ENCODE results near the gene SNCG. TPM values are rescaled to one million over a fixed set of nuclear protein-coding genes. Genes with fewer than 3 reads are reported as not detected.

Gene SNCG
- 16.1 and 25.4 TPM in 2 replicates for total RNA-seq

DNA sequence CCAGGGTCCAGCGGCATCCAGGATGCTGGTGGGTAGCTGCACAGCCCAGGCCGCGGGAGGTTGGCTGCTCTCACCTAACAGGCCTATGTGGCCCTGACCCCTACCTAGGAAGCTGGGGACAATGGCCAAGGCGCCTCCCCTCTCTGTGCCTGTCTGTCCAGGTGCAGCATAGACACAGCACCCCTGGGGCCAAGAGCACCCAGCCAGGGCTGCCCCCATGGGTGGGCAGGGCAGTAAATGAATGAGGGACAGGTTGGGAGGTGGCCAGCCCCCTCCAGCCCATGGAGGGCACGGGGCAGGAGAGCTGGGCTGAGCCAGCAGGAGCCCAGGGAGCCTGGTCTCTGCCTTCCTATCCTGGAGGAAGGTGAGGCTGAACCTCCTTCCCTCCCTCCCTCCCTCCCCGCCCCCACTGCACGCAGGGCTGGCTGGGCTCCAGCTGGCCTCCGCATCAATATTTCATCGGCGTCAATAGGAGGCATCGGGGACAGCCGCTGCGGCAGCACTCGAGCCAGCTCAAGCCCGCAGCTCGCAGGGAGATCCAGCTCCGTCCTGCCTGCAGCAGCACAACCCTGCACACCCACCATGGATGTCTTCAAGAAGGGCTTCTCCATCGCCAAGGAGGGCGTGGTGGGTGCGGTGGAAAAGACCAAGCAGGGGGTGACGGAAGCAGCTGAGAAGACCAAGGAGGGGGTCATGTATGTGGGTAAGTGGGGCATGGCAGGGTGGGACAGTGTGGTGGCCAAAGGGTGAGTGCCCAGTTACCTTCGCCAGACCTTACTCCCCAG is at the start of gene SNCG:
SNCG (plus strand) TSS at position 484 of the 785 bp plus-strand sequence; CDS start at position 583, 99 bp downstream.

DNA sequence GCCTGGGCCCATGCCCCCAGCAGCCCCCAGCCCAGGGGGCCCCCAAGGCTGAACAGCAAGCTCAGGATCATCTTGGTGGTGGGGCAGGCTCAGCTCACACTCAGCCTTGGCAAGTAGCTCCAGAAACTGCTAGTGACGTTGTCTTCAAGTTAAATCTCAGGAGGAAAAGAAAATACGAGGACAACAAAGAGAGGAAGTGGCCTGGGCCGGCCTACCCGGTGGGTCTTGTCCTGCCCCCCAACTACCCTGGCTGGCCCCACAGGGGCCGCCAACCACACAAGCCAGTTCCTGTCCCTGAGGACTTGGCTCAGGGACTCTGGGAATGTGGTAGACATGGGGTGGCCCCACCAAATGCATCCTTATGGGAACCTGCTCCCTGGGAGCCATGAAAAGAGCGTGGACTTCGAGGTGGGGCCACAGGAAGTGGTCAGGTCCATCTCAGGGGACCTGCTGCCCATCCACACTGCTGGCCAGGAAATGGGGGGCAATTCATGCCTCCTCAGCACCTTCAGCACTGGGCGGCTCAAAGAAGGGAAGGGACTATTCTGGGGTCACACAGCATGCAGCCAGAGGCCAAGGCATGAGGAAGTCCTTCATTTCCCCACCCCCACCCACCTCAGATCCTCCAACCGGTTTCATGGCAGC is 806 bp upstream of the SNCG start, which contains the start of gene MMRN2:
MMRN2 (minus strand) TSS at position 145 of the 645 bp plus-strand sequence; CDS start at position 71, 74 bp downstream.

DNA sequence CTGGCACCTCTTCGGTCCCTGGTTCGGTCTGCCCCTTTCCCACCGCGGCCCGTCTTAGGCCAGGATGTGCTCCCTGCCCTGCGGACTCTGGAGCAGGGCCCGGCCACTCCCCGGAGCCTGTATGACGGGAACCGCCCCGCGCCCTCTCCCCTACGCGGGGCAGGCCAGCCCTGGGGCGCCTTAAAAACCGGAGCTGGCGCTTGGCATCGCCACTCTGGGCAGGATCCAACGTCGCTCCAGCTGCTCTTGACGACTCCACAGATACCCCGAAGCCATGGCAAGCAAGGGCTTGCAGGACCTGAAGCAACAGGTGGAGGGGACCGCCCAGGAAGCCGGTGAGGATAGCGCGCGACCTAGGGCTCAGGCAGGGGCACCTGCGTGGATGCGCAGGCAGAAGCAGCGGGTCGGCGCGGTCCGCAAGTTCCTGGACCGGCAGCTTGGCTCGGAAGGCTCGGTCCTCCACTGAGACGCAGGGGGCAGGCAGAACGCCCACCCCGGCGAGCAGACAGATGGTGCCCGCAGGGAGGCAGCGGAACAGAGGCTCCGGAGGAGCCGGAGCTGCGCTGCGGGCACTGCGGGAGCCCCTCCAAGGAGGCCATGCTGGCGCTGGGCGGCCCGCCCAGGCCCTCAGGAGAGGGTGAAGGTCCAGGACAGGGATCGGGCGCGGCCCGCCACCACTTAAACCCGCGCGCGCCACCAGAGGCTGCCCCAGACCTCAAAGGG is 10.0 kb downstream of the SNCG start, which contains the start of gene ADIRF:
ADIRF (plus strand) TSS at position 212 of the 723 bp plus-strand sequence; CDS start at position 275, 63 bp downstream.

Other genes starting within 250 kb of the SNCG start
- 22.2 and 24.5 TPM in 2 replicates for gene BMPR1A, start 202.0 kb upstream of the SNCG start, total RNA-seq
- 7.4 and 9.8 TPM in 2 replicates for gene MMRN2, start 984 bp upstream of the SNCG start, total RNA-seq
- gene ADIRF, start 9.9 kb downstream of the SNCG start, total RNA-seq = 35.6 and 35.7 TPM in 2 replicates
- gene FAM25A, start 61.7 kb downstream of the SNCG start, total RNA-seq = not detected in 2 replicates
- 221 and 257 TPM in 2 replicates for gene GLUD1, start 136.2 kb downstream of the SNCG start, total RNA-seq
- gene SHLD2, start 136.6 kb downstream of the SNCG start, total RNA-seq = 11.8 and 20.6 TPM in 2 replicates